Upper lobe of left lung (tissue), 4 donors: ENCODE data around the gene MCL1.
"Not testable (repeated sequence)": the region's sequence is repeated elsewhere in the genome, so short reads cannot be mapped to it uniquely, and the experiment has no call there.

ENCODE experiments used
- POLR2A ChIP-seq, 4 donors: fragments of 450-650 bp; IDR thresholded peaks; one replicate each; pipeline ENCODE4 v1.5.1; 2016 to 2017; ENCODE audit warnings: antibody characterized with exemption in 4 of 4, mild to moderate bottlenecking in 2 of 4
- TF ChIP-seq, protein P1 (sequence below), 6 experiments: fragments of 450-650 bp in 4 of 6; fragments of 200-600 bp in 2 of 6; sonication (generic) in 2 of 6; IDR thresholded peaks; one replicate each; pipeline ENCODE4 v1.5.1; 2016 to 2019; ENCODE audit warnings: antibody characterized with exemption in 6 of 6

- TF ChIP-seq, protein P1, sequence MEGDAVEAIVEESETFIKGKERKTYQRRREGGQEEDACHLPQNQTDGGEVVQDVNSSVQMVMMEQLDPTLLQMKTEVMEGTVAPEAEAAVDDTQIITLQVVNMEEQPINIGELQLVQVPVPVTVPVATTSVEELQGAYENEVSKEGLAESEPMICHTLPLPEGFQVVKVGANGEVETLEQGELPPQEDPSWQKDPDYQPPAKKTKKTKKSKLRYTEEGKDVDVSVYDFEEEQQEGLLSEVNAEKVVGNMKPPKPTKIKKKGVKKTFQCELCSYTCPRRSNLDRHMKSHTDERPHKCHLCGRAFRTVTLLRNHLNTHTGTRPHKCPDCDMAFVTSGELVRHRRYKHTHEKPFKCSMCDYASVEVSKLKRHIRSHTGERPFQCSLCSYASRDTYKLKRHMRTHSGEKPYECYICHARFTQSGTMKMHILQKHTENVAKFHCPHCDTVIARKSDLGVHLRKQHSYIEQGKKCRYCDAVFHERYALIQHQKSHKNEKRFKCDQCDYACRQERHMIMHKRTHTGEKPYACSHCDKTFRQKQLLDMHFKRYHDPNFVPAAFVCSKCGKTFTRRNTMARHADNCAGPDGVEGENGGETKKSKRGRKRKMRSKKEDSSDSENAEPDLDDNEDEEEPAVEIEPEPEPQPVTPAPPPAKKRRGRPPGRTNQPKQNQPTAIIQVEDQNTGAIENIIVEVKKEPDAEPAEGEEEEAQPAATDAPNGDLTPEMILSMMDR (IDR thresholded peaks at IDR 0.05), result not testable (repeated sequence)
- peak in 2 of 4 donors; percentile 22 to 36 for TF ChIP-seq POLR2A (IDR thresholded peaks at IDR 0.05)
Observed at GRCh38 chr1:150573648-150574071, 5.8 kb downstream of the MCL1 start.
